BJ (cell line): Measurements from ENCODE around the gene HCN3. TPM values are rescaled to one million over a fixed set of nuclear protein-coding genes. Genes with fewer than 3 reads are reported as not detected.

Experiments
- CTCF ChIA-PET: fragments of 350-600 bp; formaldehyde crosslinking; extraction: SDS; loops from one replicate; lab custom pipeline; 2021; ENCODE audit warnings: antibody characterized with exemption, inconsistent platforms; lab: Yijun Ruan, JAX
- POLR2A ChIA-PET: fragments of 300-600 bp; sonication (Branson Sonifier 250); formaldehyde crosslinking; extraction: SDS; loops from one replicate; lab custom pipeline; 2021; ENCODE audit warnings: antibody characterized with exemption; lab: Charles Lee
- DNase-seq: peaks from one replicate; pipeline ENCODE4 v3.0.0-alpha.2; 2011; ENCODE audit warnings: low read depth
- H3K27me3 ChIP-seq: 2 replicates; pipeline ENCODE4 v1.6.0; 2011; ENCODE audit warnings: low read length; ENCODE audit not compliant: control insufficient read depth, insufficient read depth
- H3K36me3 ChIP-seq: 2 replicates; pipeline ENCODE4 v1.5.1; 2011; ENCODE audit warnings: low read length; ENCODE audit not compliant: control insufficient read depth, insufficient read depth
- H3K4me3 ChIP-seq: 2 replicates; pipeline ENCODE4 v1.5.1; 2011; ENCODE audit warnings: low read depth, mild to moderate bottlenecking, control low read depth, low read length
- CTCF ChIP-seq: IDR thresholded peaks from 2 replicates; pipeline ENCODE4 v1.5.1; 2011; ENCODE audit warnings: low read depth, mild to moderate bottlenecking, control low read depth, inconsistent platforms, low read length, moderate library complexity; ENCODE audit not compliant: insufficient read depth
- polyA plus RNA-seq: library from polyadenylated mRNA; depleted of rRNA; stranded (reverse); fragments of >200 nt; gene quantifications from 2 replicates; pipeline ENCODE4 v1.2.3, GENCODE V29; 2011

Gene HCN3
- polyA plus RNA-seq, 1 experiment: 4.0 TPM

GRCh38 chr1:155293086-155293749 lies 16.0 kb downstream of the HCN3 start:
- CTCF ChIA-PET: interaction anchor here (0.7 to 1.3 kb wide), 5 partner anchors 13 to 28 kb away, joined by 3 to 6 read pairs (median 3); partner anchors contain the start of genes CLK2 and HCN3
- no peak overlapping the region for H3K4me3 ChIP-seq
- TF ChIP-seq CTCF: no peak
- POLR2A ChIA-PET: no interaction called here
- peaks cover 37% of the 10 kb centered on the region for H3K27me3 ChIP-seq
- no peak for DNase-seq
- H3K36me3 ChIP-seq: no peaks in the 10 kb centered on the region

- DNase-seq: no peak
- POLR2A ChIA-PET: no interaction called here
- H3K27me3 ChIP-seq: peaks cover 37% of the 10 kb centered on the region
- no peak for TF ChIP-seq CTCF
- H3K4me3 ChIP-seq: no peak overlapping the region
- CTCF ChIA-PET: no interaction called here
- no peaks in the 10 kb centered on the region for H3K36me3 ChIP-seq
These were observed 17.4 kb downstream of the HCN3 start for GRCh38 chr1:155294520-155295182.

- Histone ChIP-seq H3K4me3 (no peak overlapping the region), H3K27me3 (peaks cover 37% of the 10 kb centered on the region), H3K36me3 (no peaks in the 10 kb centered on the region)
- ChIA-PET CTCF (no interaction called here), POLR2A (no interaction called here)
- TF ChIP-seq CTCF: no peak
- DNase-seq: no peak
These were observed 18.1 kb downstream of the HCN3 start for GRCh38 chr1:155295183-155295941.

GRCh38 chr1:155295942-155296267 lies 18.6 kb downstream of the HCN3 start:
- CTCF ChIA-PET: no interaction called here

More at GRCh38 chr1:155295942-155296267, 18.6 kb downstream of the HCN3 start:
- no peak for TF ChIP-seq CTCF
- no peak for DNase-seq
- Histone ChIP-seq H3K4me3 (no peak overlapping the region), H3K27me3 (peaks cover 37% of the 10 kb centered on the region), H3K36me3 (no peaks in the 10 kb centered on the region)
- POLR2A ChIA-PET: no interaction called here
